ENCODE results near the gene CDON. TPM values are rescaled to one million over a fixed set of nuclear protein-coding genes. Genes with fewer than 3 reads are reported as not detected.
A peak's percentile ranks its signal among the peaks of the same experiment; 100 is the strongest.

CDON gene
- total RNA-seq, 1 donor from 2014 or later = 29.4 TPM

DNA sequence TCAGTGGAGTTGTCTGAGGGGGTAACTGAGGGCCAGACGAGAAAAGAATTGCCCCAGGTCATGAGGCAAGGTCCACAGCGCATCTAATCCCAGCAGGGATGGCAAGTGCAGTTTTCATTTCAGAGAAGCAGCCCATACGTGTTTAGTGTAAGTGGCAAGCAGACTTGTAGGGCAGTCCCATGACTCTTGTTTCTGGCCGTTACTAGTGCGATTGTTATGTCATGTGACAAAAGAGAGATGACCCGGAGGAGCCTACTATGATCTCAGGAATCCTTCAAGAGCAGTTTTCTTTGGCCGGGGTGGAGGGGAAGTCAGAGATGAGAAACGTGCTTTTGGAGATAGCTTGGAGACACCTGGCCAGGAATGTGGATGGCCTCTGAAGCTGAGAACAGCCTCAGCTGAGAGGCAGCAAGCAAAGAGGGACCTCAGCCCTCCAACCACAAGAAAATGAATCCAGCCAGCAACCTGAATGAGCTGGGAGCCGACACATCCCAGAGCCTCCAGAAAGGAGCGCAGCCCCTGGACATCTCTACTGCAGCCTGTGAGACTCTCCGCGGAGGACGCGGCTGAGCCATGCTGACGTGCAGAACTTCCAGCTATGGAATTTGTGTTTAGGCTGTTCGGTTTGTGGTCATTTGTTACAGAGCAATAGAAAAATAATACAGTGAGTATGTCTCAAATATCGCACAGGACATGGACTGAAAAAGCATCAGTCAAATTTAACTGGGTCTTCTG is 44.1 kb upstream of the CDON start:
- Mint-ChIP-seq H3K4me3 (ENCODE audit: unreplicated experiment) (no peak overlapping the region), H3K27me3 (ENCODE audit: unreplicated experiment) (peaks cover 3% of the 10 kb centered on the region), H3K27ac (ENCODE audit: unreplicated experiment) (no peak overlapping the region), H3K4me1 (ENCODE audit: unreplicated experiment) (peaks cover 63% of the 10 kb centered on the region), H3K36me3 (ENCODE audit: unreplicated experiment) (no peaks in the 10 kb centered on the region), H3K9me3 (ENCODE audit: unreplicated experiment) (no peaks in the 10 kb centered on the region)
- TF ChIP-seq, protein P1, sequence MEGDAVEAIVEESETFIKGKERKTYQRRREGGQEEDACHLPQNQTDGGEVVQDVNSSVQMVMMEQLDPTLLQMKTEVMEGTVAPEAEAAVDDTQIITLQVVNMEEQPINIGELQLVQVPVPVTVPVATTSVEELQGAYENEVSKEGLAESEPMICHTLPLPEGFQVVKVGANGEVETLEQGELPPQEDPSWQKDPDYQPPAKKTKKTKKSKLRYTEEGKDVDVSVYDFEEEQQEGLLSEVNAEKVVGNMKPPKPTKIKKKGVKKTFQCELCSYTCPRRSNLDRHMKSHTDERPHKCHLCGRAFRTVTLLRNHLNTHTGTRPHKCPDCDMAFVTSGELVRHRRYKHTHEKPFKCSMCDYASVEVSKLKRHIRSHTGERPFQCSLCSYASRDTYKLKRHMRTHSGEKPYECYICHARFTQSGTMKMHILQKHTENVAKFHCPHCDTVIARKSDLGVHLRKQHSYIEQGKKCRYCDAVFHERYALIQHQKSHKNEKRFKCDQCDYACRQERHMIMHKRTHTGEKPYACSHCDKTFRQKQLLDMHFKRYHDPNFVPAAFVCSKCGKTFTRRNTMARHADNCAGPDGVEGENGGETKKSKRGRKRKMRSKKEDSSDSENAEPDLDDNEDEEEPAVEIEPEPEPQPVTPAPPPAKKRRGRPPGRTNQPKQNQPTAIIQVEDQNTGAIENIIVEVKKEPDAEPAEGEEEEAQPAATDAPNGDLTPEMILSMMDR (IDR thresholded peaks at IDR 0.05) = no peak
- no peak for DNase-seq (ENCODE audit: extremely low spot score, unreplicated experiment)

GRCh38 chr11:126105748-126106080 is 43.0 kb upstream of the CDON start:
- Mint-ChIP-seq H3K36me3 (ENCODE audit: unreplicated experiment) (no peaks in the 10 kb centered on the region), H3K27ac (ENCODE audit: unreplicated experiment) (no peak overlapping the region), H3K27me3 (ENCODE audit: unreplicated experiment) (peaks cover 3% of the 10 kb centered on the region), H3K9me3 (ENCODE audit: unreplicated experiment) (no peaks in the 10 kb centered on the region), H3K4me3 (ENCODE audit: unreplicated experiment) (no peak overlapping the region), H3K4me1 (ENCODE audit: unreplicated experiment) (peaks cover 60% of the 10 kb centered on the region)
- TF ChIP-seq, protein P1 (IDR thresholded peaks at IDR 0.05) = no peak
- no peak for DNase-seq (ENCODE audit: extremely low spot score, unreplicated experiment)

GRCh38 chr11:126105022-126105747 is 42.5 kb upstream of the CDON start:
- Mint-ChIP-seq H3K27me3 (ENCODE audit: unreplicated experiment) (peaks cover 3% of the 10 kb centered on the region), H3K9me3 (ENCODE audit: unreplicated experiment) (no peaks in the 10 kb centered on the region), H3K27ac (ENCODE audit: unreplicated experiment) (no peak overlapping the region), H3K4me1 (ENCODE audit: unreplicated experiment) (peaks cover 61% of the 10 kb centered on the region), H3K36me3 (ENCODE audit: unreplicated experiment) (no peaks in the 10 kb centered on the region), H3K4me3 (ENCODE audit: unreplicated experiment) (no peak overlapping the region)
- TF ChIP-seq, protein P1 (IDR thresholded peaks at IDR 0.05) = no peak
- DNase-seq (ENCODE audit: extremely low spot score, unreplicated experiment) = no peak

DNA sequence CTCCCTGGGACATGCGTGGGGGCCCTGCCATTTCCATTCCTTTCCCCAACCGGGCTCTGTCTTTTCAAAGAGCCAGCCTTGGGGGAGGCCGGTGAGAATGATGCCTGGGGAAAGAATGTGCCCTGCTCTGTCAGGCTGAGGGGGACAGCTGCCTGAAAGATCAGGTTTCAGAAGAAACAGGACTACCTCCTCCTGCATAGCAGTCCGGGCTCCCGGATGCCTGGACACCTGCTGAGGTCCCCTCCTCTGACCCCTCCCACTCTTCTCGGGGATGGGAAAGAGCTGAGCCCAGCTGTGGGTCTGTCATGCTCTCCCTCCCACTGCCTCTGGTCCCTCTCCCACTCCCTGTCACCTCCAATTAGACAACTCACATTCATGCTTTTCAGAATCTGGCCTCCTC is 41.8 kb upstream of the CDON start:
- peaks cover 3% of the 10 kb centered on the region for H3K27me3 Mint-ChIP-seq (ENCODE audit: unreplicated experiment)

DNA sequence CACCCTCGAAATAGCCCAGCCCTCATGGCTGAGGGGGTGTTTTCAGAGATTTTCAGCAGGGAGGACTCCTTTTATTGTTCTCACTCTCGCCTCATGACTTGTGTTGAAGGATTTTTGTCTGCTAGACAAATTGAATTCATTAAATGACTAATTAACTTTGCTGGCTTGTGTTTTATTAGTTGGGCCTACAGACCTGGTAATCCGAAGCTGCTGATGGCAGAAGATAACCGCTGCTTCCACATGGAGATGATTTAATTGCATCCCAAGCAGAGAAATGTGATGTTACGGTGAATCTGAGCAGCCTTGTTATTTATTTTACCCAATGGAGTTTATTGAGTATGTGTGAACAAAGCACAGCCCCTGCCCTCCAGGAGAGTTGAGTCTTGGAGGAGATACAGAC is 40.5 kb upstream of the CDON start:
- no peak for DNase-seq (ENCODE audit: extremely low spot score, unreplicated experiment)
- H3K4me1 Mint-ChIP-seq (ENCODE audit: unreplicated experiment) = peaks cover 52% of the 10 kb centered on the region
- no peak overlapping the region for H3K4me3 Mint-ChIP-seq (ENCODE audit: unreplicated experiment)
- TF ChIP-seq, protein P1 (IDR thresholded peaks at IDR 0.05) = no peak
- no peak overlapping the region for H3K27ac Mint-ChIP-seq (ENCODE audit: unreplicated experiment)
- H3K27me3 Mint-ChIP-seq (ENCODE audit: unreplicated experiment) = peaks cover 4% of the 10 kb centered on the region
- no peaks in the 10 kb centered on the region for H3K9me3 Mint-ChIP-seq (ENCODE audit: unreplicated experiment)
- no peaks in the 10 kb centered on the region for H3K36me3 Mint-ChIP-seq (ENCODE audit: unreplicated experiment)

More for the DNA sequence above, 41.8 kb upstream of the CDON start:
- Mint-ChIP-seq H3K4me1 (ENCODE audit: unreplicated experiment) (peaks cover 53% of the 10 kb centered on the region), H3K27ac (ENCODE audit: unreplicated experiment) (peak overlapping the region; percentile 52), H3K36me3 (ENCODE audit: unreplicated experiment) (no peaks in the 10 kb centered on the region), H3K9me3 (ENCODE audit: unreplicated experiment) (no peaks in the 10 kb centered on the region), H3K4me3 (ENCODE audit: unreplicated experiment) (peak overlapping the region; percentile 5)
- DNase-seq (ENCODE audit: extremely low spot score, unreplicated experiment) = no peak
- TF ChIP-seq, protein P1 (IDR thresholded peaks at IDR 0.05) = no peak

Data from osteocyte (in vitro differentiated cells).